HepG2 (cell line): Measurements from ENCODE around the gene CCL19. TPM values are rescaled to one million over a fixed set of nuclear protein-coding genes. Genes with fewer than 3 reads are reported as not detected.

Experiments
- CBFB ChIP-seq: sonication (generic); formaldehyde crosslinking; IDR thresholded peaks from 2 replicates; pipeline ENCODE4 v1.4.0; 2020; ENCODE audit warnings: missing genetic modification reagents
- CEBPB ChIP-seq: IDR thresholded peaks from 2 replicates; pipeline ENCODE4 v1.6.1; 2011; ENCODE audit warnings: low read depth, low read length, improper control_type of control experiment, borderline replicate concordance
- ERF ChIP-seq: IDR thresholded peaks from 2 replicates; pipeline ENCODE4 v1.6.1; 2018; ENCODE audit warnings: missing biosample characterization, missing genetic modification reagents
- RORA ChIP-seq: sonication (generic); formaldehyde crosslinking; IDR thresholded peaks from 2 replicates; pipeline ENCODE4 v1.5.0; 2020; ENCODE audit warnings: mild to moderate bottlenecking, missing genetic modification reagents, moderate library complexity
- SIX1 ChIP-seq: sonication (generic); formaldehyde crosslinking; IDR thresholded peaks from 2 replicates; pipeline ENCODE4 v1.4.0; 2020; ENCODE audit warnings: missing genetic modification reagents, borderline replicate concordance
- ZNF546 ChIP-seq: sonication (generic); formaldehyde crosslinking; conservative IDR thresholded peaks from 2 replicates; pipeline ENCODE4 v1.8.1; 2023; ENCODE audit warnings: mild to moderate bottlenecking, missing genetic modification reagents
- ZNF572 ChIP-seq: sonication (generic); formaldehyde crosslinking; IDR thresholded peaks from 2 replicates; pipeline ENCODE4 v1.5.1; 2020; ENCODE audit warnings: mild to moderate bottlenecking, missing genetic modification reagents
- ZNF749 ChIP-seq: sonication (generic); formaldehyde crosslinking; IDR thresholded peaks from 2 replicates; pipeline ENCODE4 v1.8.0; 2022; ENCODE audit warnings: mild to moderate bottlenecking, missing genetic modification reagents, moderate library complexity, borderline replicate concordance
- ZNF777 ChIP-seq: sonication (generic); formaldehyde crosslinking; IDR thresholded peaks from 2 replicates; pipeline ENCODE4 v1.4.0; 2020; ENCODE audit warnings: missing genetic modification reagents
- ZSCAN30 ChIP-seq: sonication (generic); formaldehyde crosslinking; IDR thresholded peaks from 2 replicates; pipeline ENCODE4 v1.5.0; 2020; ENCODE audit warnings: mild to moderate bottlenecking, missing genetic modification reagents
- polyA plus RNA-seq, 8 experiments: library from polyadenylated mRNA; depleted of rRNA in 3 of 8; stranded (reverse) in 7 of 8; unstranded in 1 of 8; fragments of >200 nt; fragmentation: Illumina TruSeq in 4 of 8; extraction: Trizol in 4 of 8; gene quantifications; 2 replicates each; pipeline versions ENCODE4 v1.2.1 to v1.2.3, GENCODE V29; 2011 to 2016; ENCODE audit warnings: low read depth in 4 of 8, missing spikeins in 1 of 8, mixed read lengths in 1 of 8; ENCODE audit not compliant: insufficient read depth in 1 of 8
- total RNA-seq, 5 experiments: library from RNA; depleted of rRNA; stranded (reverse); fragments of >200 nt; fragmentation: Illumina TruSeq; extraction: Trizol; gene quantifications; 2 replicates each; pipeline ENCODE4 v1.2.3, GENCODE V29; 2016; ENCODE audit warnings: low read depth in 1 of 5
- TF ChIP-seq, protein P1 (sequence below): sonication (generic); formaldehyde crosslinking; IDR thresholded peaks from 2 replicates; pipeline ENCODE4; 2020; ENCODE audit warnings: missing genetic modification reagents, mild to moderate bottlenecking, borderline replicate concordance
- TF ChIP-seq, protein P2 (sequence below): sonication (generic); formaldehyde crosslinking; conservative IDR thresholded peaks from 2 replicates; pipeline ENCODE4 v1.5.0; 2020; ENCODE audit warnings: missing genetic modification reagents
- TF ChIP-seq, protein P3 (sequence below): sonication (generic); formaldehyde crosslinking; IDR thresholded peaks from 2 replicates; pipeline ENCODE4 v1.4.0; 2020; ENCODE audit warnings: mild to moderate bottlenecking, low read depth, missing genetic modification reagents
- TF ChIP-seq, protein P4 (sequence below): sonication (generic); formaldehyde crosslinking; IDR thresholded peaks from 2 replicates; pipeline ENCODE4 v1.9.0; 2021; ENCODE audit warnings: missing genetic modification reagents, mild to moderate bottlenecking, borderline replicate concordance
- TF ChIP-seq, protein P5 (sequence below): IDR thresholded peaks from 2 replicates; pipeline ENCODE4 v1.6.1; 2016; ENCODE audit warnings: low read depth, missing genetic modification reagents, missing compliant biosample characterization

CCL19 gene
- total and polyA plus RNA-seq, 2 of the 13 experiments (the other 11 are each of a cell fraction or from before 2014, with no cell fraction given), result not detected

DNA sequence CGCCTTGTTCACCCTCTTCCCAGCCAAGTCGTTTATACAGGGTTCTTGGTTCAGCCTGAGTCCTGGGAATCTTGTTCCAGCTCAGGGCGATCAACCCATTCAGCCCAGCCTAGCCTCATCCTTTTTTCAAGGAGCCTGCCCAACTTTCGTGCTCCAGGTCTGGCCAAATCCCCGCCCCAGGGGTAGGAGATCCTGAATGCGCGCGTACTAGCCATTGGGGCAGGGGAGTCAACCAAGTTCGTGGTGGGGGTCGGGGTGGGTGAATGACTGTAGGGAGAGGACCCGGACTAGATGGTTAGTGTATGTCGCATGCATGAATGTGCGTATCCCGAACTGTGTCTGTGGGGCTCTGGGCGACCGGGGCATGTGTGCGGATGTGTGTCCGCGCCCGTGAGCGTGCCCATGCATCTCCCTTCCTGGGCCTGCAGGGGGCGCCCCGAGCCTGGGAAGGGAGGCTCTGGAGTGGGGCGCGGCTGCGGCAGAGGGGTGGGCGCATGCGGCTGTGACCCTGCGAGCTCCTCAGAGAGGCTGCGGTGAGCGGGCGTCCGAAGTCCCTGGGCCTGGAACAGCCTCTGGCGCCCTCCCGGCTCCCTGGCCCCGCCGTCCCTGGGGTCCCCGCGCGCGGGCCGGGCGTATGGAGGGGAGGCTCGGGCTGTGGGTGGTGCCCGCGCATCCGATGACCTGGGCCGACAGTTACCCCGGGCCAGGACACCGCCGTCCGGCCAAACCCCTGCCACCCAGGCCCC is 10.1 kb upstream of the CCL19 start (continued):
- TF ChIP-seq, protein P1, sequence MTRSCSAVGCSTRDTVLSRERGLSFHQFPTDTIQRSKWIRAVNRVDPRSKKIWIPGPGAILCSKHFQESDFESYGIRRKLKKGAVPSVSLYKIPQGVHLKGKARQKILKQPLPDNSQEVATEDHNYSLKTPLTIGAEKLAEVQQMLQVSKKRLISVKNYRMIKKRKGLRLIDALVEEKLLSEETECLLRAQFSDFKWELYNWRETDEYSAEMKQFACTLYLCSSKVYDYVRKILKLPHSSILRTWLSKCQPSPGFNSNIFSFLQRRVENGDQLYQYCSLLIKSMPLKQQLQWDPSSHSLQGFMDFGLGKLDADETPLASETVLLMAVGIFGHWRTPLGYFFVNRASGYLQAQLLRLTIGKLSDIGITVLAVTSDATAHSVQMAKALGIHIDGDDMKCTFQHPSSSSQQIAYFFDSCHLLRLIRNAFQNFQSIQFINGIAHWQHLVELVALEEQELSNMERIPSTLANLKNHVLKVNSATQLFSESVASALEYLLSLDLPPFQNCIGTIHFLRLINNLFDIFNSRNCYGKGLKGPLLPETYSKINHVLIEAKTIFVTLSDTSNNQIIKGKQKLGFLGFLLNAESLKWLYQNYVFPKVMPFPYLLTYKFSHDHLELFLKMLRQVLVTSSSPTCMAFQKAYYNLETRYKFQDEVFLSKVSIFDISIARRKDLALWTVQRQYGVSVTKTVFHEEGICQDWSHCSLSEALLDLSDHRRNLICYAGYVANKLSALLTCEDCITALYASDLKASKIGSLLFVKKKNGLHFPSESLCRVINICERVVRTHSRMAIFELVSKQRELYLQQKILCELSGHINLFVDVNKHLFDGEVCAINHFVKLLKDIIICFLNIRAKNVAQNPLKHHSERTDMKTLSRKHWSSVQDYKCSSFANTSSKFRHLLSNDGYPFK (CRISPR knock-in tag), result no peak
- TF ChIP-seq ZNF749 (no peak), ZNF572 (CRISPR knock-in tag) (no peak), ERF (no peak), CBFB (0 out of 2 replicates have a peak, but pooled peaks have one; percentile 43), ZSCAN30 (no peak), SIX1 (CRISPR knock-in tag) (no peak), ZNF777 (no peak), RORA (CRISPR knock-in tag) (no peak), CEBPB (no peak), ZNF546 (no peak; the same call in 1 of the 2 replicates)
- TF ChIP-seq, protein P2, sequence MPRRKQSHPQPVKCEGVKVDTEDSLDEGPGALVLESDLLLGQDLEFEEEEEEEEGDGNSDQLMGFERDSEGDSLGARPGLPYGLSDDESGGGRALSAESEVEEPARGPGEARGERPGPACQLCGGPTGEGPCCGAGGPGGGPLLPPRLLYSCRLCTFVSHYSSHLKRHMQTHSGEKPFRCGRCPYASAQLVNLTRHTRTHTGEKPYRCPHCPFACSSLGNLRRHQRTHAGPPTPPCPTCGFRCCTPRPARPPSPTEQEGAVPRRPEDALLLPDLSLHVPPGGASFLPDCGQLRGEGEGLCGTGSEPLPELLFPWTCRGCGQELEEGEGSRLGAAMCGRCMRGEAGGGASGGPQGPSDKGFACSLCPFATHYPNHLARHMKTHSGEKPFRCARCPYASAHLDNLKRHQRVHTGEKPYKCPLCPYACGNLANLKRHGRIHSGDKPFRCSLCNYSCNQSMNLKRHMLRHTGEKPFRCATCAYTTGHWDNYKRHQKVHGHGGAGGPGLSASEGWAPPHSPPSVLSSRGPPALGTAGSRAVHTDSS (CRISPR knock-in tag), result no peak
- TF ChIP-seq, protein P3, sequence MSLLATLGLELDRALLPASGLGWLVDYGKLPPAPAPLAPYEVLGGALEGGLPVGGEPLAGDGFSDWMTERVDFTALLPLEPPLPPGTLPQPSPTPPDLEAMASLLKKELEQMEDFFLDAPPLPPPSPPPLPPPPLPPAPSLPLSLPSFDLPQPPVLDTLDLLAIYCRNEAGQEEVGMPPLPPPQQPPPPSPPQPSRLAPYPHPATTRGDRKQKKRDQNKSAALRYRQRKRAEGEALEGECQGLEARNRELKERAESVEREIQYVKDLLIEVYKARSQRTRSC (CRISPR knock-in tag), result no peak
- TF ChIP-seq, protein P4, sequence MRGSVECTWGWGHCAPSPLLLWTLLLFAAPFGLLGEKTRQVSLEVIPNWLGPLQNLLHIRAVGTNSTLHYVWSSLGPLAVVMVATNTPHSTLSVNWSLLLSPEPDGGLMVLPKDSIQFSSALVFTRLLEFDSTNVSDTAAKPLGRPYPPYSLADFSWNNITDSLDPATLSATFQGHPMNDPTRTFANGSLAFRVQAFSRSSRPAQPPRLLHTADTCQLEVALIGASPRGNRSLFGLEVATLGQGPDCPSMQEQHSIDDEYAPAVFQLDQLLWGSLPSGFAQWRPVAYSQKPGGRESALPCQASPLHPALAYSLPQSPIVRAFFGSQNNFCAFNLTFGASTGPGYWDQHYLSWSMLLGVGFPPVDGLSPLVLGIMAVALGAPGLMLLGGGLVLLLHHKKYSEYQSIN, result no peak
- TF ChIP-seq, protein P5, sequence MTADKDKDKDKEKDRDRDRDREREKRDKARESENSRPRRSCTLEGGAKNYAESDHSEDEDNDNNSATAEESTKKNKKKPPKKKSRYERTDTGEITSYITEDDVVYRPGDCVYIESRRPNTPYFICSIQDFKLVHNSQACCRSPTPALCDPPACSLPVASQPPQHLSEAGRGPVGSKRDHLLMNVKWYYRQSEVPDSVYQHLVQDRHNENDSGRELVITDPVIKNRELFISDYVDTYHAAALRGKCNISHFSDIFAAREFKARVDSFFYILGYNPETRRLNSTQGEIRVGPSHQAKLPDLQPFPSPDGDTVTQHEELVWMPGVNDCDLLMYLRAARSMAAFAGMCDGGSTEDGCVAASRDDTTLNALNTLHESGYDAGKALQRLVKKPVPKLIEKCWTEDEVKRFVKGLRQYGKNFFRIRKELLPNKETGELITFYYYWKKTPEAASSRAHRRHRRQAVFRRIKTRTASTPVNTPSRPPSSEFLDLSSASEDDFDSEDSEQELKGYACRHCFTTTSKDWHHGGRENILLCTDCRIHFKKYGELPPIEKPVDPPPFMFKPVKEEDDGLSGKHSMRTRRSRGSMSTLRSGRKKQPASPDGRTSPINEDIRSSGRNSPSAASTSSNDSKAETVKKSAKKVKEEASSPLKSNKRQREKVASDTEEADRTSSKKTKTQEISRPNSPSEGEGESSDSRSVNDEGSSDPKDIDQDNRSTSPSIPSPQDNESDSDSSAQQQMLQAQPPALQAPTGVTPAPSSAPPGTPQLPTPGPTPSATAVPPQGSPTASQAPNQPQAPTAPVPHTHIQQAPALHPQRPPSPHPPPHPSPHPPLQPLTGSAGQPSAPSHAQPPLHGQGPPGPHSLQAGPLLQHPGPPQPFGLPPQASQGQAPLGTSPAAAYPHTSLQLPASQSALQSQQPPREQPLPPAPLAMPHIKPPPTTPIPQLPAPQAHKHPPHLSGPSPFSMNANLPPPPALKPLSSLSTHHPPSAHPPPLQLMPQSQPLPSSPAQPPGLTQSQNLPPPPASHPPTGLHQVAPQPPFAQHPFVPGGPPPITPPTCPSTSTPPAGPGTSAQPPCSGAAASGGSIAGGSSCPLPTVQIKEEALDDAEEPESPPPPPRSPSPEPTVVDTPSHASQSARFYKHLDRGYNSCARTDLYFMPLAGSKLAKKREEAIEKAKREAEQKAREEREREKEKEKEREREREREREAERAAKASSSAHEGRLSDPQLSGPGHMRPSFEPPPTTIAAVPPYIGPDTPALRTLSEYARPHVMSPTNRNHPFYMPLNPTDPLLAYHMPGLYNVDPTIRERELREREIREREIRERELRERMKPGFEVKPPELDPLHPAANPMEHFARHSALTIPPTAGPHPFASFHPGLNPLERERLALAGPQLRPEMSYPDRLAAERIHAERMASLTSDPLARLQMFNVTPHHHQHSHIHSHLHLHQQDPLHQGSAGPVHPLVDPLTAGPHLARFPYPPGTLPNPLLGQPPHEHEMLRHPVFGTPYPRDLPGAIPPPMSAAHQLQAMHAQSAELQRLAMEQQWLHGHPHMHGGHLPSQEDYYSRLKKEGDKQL (CRISPR knock-in tag), result no peak
